CD4-positive, alpha-beta T cell treated with Interferon gamma for 1 hour (primary cell): ENCODE measurements around the gene OR2T12.
"Not testable (repeated sequence)": the region's sequence is repeated elsewhere in the genome, so short reads cannot be mapped to it uniquely, and the experiment has no call there.

Experiments used
- DNase-seq: peaks from one replicate; pipeline ENCODE4 v3.0.0-alpha.2; 2020

Gene OR2T12

DNA sequence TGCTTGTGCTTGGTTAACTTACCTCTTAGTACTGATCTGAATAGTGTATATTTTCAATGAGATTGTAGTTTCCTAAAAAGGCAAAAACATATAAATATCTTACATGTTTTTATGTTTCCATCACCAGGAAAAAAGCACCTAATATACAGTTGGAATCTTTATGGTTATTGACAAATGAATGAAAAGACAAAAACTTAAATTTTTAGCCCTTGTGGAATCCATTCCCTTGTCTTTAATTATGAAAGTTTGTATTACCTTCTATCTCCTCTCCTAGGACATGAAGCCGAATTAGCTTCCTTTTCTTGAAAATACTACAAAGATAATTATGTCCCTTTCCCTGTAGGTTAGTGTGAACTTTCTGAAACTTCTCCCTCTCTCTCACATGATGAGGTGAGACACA, at the start of gene OR2T12:
Gene OR2T12 (minus strand): TSS at position 101 of the 400 bp plus-strand sequence. CDS start 7,846 bp downstream, outside the sequence.
- DNase-seq = no peak

DNA sequence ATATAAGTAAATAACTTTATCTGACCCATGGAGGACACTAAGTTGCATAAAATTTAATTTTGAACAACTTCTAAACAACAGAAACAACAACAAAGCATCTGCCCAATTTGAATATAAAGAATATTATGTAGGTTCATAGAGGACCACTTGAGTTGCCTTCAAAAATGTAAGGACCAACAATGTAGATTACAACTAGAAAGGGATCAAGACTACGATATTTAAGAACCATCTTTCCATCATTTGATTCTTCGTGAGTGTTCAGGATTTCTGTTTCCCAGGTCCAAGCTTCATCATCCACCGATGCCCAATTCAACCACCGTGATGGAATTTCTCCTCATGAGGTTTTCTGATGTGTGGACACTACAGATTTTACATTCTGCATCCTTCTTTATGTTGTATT, 45.3 kb upstream of the OR2T12 start, which contains the start of gene OR14C36:
Gene OR14C36 (plus strand): TSS at position 301 of the 400 bp plus-strand sequence. CDS start 0 bp downstream, at position 301.
- no peak for DNase-seq

DNA sequence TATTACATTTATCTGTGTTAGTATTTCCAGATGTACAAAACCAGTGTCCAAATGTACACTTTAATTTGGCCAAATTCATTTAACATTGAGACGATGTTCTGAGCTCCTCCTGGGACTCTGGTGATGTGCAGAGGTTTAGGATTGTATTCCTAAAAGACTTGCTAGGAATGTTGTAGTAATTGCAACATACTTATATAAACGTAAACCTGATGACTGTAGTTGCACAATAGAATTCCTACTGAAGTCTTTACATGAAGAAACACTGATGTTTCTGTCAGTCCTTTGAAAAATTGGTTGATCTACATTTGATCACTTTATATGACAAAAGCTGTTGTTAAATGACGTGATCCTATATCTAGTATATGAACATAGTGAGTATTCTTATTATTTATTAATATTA, 40.2 kb upstream of the OR2T12 start:
- DNase-seq = no peak

GRCh38 chr1:248324468-248324867, 21.2 kb upstream of the OR2T12 start, which contains the start of gene OR2M7:
TSS of gene OR2M7 (minus strand) at chr1:248324568. CDS start at chr1:248324568, 0 bp downstream.
- no peak for DNase-seq

GRCh38 chr1:248316796-248317195, 13.6 kb upstream of the OR2T12 start:
- no peak for DNase-seq

DNA sequence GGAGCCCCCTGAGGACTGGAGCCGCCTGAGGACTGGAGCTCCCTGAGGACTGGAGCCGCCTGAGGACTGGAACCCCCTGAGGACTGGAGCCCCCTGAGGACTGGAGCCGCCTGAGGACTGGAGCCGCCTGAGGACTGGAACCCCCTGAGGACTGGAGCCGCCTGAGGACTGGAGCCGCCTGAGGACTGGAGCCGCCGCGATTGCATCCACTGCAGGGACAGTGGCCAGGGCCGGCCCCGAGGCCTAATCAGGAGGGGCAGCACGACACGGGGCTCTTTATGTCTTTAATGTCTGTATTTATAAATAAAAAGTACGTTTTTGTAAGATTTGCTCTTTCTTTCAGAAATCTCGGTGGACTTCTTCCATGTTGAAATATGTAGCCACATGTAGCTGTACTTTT, 3.5 kb upstream of the OR2T12 start:
- not testable (repeated sequence) for DNase-seq

DNA sequence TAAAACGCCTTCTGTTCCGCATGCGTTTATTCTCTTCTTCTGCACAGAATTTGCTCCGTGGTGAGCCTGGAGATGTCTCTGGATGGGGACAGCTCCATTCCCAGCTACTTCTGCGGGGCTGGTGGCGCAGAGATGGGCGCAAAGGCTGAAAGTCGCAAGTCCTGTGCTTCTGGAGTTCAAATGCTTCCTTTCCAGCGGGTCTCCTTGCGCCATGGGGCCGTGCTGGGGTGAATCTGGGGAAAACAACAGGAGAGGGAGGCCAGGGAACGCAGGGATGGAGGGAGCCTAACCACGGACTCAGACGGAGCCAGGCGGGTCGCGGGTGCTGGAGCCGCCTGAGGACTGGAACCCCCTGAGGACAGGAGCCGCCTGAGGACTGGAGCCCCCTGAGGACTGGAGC, 2.9 kb upstream of the OR2T12 start:
- DNase-seq = no peak

GRCh38 chr1:248305672-248306071, 2.4 kb upstream of the OR2T12 start:
- not testable (repeated sequence) for DNase-seq

DNA sequence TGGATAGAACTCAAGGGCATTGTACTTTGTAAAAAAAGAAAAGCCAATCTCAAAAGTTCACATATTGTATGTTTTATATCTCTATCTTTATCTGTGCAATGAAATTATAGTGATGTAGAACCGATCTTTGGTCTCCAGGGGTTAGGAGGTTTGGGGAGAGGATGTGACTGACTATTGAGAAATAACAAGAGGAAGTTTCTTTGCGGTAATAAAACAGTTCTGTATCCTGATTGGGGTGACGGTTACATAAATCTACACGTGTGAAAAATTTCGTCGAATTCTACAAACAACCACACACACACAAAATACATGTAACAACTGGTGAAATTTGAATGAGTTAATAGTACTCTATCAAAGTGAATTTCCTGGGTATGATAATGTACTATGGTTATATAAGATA, 14.8 kb downstream of the OR2T12 start:
- DNase-seq = no peak

- DNase-seq = no peak
Measured at GRCh38 chr1:248277876-248278275, 25.3 kb downstream of the OR2T12 start, which contains the start of gene OR2T33. TSS of gene OR2T33 (minus strand) at chr1:248277976. CDS start at chr1:248273814, 4,162 bp downstream.

DNA sequence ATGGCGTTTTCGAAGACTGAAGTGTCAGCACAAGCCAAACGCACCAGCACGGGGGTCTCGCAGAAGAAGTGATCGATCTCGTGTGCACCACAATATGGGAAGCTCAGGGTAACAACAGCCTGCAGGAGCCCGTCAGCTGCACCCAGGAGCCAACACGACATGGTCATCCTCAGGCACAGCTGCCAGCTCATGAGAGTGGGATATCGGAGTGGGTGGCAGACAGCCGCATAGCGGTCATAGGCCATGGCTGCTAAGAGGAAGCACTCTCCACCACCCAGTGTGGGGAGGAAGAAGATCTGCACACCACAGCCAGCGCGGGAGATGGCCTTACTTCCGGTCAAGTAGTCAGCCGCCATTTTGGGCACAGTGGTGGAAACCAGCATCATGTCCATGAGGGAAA, 30.0 kb downstream of the OR2T12 start:
- not testable (repeated sequence) for DNase-seq

DNA sequence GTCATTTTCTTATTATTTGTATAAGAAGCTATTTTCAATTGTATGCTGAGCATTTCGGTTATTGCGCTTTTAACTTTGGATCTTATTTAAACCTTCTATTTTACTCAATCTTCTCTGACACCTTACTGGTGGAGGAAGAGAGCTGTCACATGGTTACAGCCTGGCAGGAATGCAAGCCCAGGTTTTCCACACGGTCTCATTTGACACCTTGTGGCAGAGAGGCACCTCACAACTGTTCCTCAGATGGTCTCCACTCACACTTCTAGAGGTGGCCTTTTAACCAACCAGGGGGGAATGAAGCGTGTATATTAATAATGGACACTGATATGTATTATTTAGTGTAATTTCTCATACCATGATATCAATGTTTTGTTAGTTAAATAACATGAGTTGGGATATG, 35.0 kb downstream of the OR2T12 start:
- no peak for DNase-seq

DNA sequence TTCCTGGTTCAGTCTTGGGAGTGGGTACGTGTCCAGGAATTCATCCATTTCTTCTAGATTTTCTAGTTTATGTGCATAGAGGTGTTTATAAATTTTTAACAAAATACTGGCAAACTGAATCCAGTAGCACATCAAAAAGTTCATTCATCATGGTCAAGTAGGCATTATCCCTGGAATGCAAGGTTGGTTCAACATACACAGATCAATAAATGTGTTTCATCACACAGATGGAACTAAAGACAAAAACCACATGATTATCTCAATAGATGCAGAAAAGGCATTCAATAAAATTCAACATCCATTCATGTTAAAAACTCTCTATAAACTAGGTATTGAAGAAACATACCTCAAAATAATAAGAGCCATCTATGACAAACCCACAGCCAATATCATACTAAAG, 43.9 kb downstream of the OR2T12 start:
- DNase-seq = not testable (repeated sequence)

- DNase-seq = no peak
Measured at GRCh38 chr1:248243204-248243603, 60.0 kb downstream of the OR2T12 start.
